HG02678 (cell line): ENCODE results near the gene FXYD7.

Source experiments
- ATAC-seq: cut with Tn5 transposase; IDR thresholded peaks from one replicate; pipeline ENCODE4 v1.9.1; 2021; ENCODE audit warnings: mild to moderate bottlenecking, moderate library complexity; ENCODE audit not compliant: unreplicated experiment

Gene FXYD7

GRCh38 chr19:35109395-35110112, 33.5 kb upstream of the FXYD7 start:
- ATAC-seq = no peak

GRCh38 chr19:35110974-35111373, 32.1 kb upstream of the FXYD7 start:
- no peak for ATAC-seq

- no peak for ATAC-seq
Observed at GRCh38 chr19:35112995-35113688, 29.9 kb upstream of the FXYD7 start.

GRCh38 chr19:35114353-35115176, 28.5 kb upstream of the FXYD7 start:
- no peak for ATAC-seq

GRCh38 chr19:35115177-35115951, 27.7 kb upstream of the FXYD7 start, which contains the start of gene FXYD3:
Gene FXYD3 (plus strand): TSS chr19:35115823. CDS start chr19:35119377, 3,554 bp downstream.
- ATAC-seq = no peak

- ATAC-seq = no peak
Observed at GRCh38 chr19:35116072-35116801, 26.8 kb upstream of the FXYD7 start.

- ATAC-seq = no peak
Observed at GRCh38 chr19:35117116-35117515, 25.9 kb upstream of the FXYD7 start.

- ATAC-seq = no peak
Observed at GRCh38 chr19:35117799-35118198, 25.3 kb upstream of the FXYD7 start.

- ATAC-seq = no peak
Observed at GRCh38 chr19:35118268-35119020, 24.6 kb upstream of the FXYD7 start.

- ATAC-seq = no peak
Observed at GRCh38 chr19:35119091-35119490, 24.0 kb upstream of the FXYD7 start.

- no peak for ATAC-seq
Observed at GRCh38 chr19:35119578-35120155, 23.4 kb upstream of the FXYD7 start.

GRCh38 chr19:35120492-35120891, 22.6 kb upstream of the FXYD7 start:
- no peak for ATAC-seq

GRCh38 chr19:35120898-35121297, 22.2 kb upstream of the FXYD7 start:
- no peak for ATAC-seq

- ATAC-seq = no peak
Observed at GRCh38 chr19:35122687-35123551, 20.1 kb upstream of the FXYD7 start.

- ATAC-seq = no peak
Observed at GRCh38 chr19:35123573-35123972, 19.5 kb upstream of the FXYD7 start.

GRCh38 chr19:35124098-35125060, 18.7 kb upstream of the FXYD7 start:
- peak; percentile 78 for ATAC-seq

GRCh38 chr19:35125270-35125717, 17.8 kb upstream of the FXYD7 start:
- no peak for ATAC-seq
